GM23248 (cell line): Measurements from ENCODE around the gene ZDHHC14.

ENCODE experiments used
- EZH2 ChIP-seq: fragments of 200-600 bp; sonication (generic); IDR thresholded peaks from 2 replicates; pipeline ENCODE4 v1.6.1; 2018; ENCODE audit warnings: antibody characterized with exemption, mild to moderate bottlenecking; ENCODE audit not compliant: insufficient read depth, poor library complexity, severe bottlenecking
- EZH2phosphoT487 ChIP-seq: fragments of 200-600 bp; sonication (generic); IDR thresholded peaks from 2 replicates; pipeline ENCODE4 v1.6.1; 2018; ENCODE audit warnings: antibody characterized with exemption, moderate library complexity, mild to moderate bottlenecking, low read depth; ENCODE audit not compliant: insufficient read depth

GRCh38 chr6:157513619-157514485, 132.9 kb downstream of the ZDHHC14 start:
- no peak for TF ChIP-seq EZH2
- TF ChIP-seq EZH2phosphoT487, result no peak
